SJSA1 (cell line): ENCODE results near the gene GLI1. TPM values are rescaled to one million over a fixed set of nuclear protein-coding genes. Genes with fewer than 3 reads are reported as not detected.
"Not testable (repeated sequence)": the region's sequence is repeated elsewhere in the genome, so short reads cannot be mapped to it uniquely, and the experiment has no call there.

Experiments
- DNase-seq, 2 experiments: peaks; one replicate each; pipeline ENCODE4 v3.0.0-alpha.2; 2015 to 2020; ENCODE audit warnings: low spot score in 2 of 2, low read depth in 1 of 2
- H3K27ac ChIP-seq: fragments of 250-450 bp; sonication (Bioruptor Pico); 2 replicates; pipeline ENCODE4 v1.5.1; 2020; ENCODE audit warnings: mild to moderate bottlenecking, moderate library complexity
- H3K27me3 ChIP-seq: fragments of 250-450 bp; sonication (Bioruptor Pico); replicated peaks from 2 replicates; pipeline ENCODE4 v1.5.1; 2020; ENCODE audit warnings: mild to moderate bottlenecking, moderate library complexity
- H3K36me3 ChIP-seq: fragments of 250-450 bp; sonication (Bioruptor Pico); 2 replicates; pipeline ENCODE4 v1.5.1; 2020; ENCODE audit warnings: mild to moderate bottlenecking
- H3K4me1 ChIP-seq: fragments of 250-450 bp; sonication (Bioruptor Pico); replicated peaks from 2 replicates; pipeline ENCODE4 v1.6.1; 2021; ENCODE audit warnings: mild to moderate bottlenecking
- H3K4me3 ChIP-seq: fragments of 250-450 bp; sonication (Bioruptor Pico); 2 replicates; pipeline ENCODE4 v1.5.1; 2020; ENCODE audit warnings: mild to moderate bottlenecking
- H3K9me3 ChIP-seq: fragments of 250-450 bp; sonication (Bioruptor Pico); replicated peaks from 2 replicates; pipeline ENCODE4 v1.5.1; 2020; ENCODE audit warnings: mild to moderate bottlenecking
- total RNA-seq: library from RNA; depleted of rRNA; stranded (reverse); fragments of >200 nt; shearing (Covaris generic); gene quantifications from 2 replicates; pipeline ENCODE4 v1.2.3, GENCODE V29; 2014

Gene GLI1
- total RNA-seq, 1 experiment from 2014 or later = 323 TPM

DNA sequence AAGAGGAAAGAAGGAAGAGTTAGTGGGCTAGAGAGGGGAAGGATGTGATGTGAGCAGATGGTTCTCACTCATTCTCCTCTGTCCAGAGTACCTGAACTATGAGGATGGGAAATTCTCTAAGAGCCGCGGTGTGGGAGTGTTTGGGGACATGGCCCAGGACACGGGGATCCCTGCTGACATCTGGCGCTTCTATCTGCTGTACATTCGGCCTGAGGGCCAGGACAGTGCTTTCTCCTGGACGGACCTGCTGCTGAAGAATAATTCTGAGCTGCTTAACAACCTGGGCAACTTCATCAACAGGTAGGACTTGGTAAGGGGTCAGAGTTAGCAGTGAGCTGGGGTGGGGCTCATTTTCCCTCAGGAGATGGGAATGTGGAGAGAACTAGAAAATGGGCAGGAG is 53.1 kb downstream of the GLI1 start:
- Histone ChIP-seq H3K4me1 (peaks cover 8% of the 10 kb centered on the region), H3K27ac (no peak overlapping the region), H3K27me3 (no peaks in the 10 kb centered on the region), H3K9me3 (no peaks in the 10 kb centered on the region), H3K36me3 (peaks cover 99% of the 10 kb centered on the region), H3K4me3 (no peak overlapping the region)
- DNase-seq = peak; percentile 76 to 94

DNA sequence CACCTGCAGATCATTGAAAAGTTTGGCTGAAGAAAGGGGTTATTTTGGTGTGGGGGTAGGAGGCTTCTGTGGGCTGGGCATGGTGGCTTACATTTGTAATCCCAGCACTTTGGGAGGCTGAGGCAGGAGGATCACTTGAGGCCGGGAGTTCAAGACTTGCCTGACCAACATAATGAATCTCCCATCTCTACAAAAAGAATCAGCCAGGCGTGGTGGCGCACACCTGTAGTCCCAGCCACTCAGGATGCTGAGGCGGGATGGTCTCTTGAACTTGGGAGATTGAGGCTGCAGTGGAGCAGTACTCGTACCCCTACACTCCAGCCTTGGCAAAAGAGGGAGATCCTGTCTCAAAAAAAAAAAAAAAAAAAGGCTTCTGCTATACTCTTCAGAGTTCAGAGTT is 53.7 kb downstream of the GLI1 start:
- Histone ChIP-seq H3K27me3 (no peaks in the 10 kb centered on the region), H3K9me3 (no peaks in the 10 kb centered on the region), H3K36me3 (peaks cover 100% of the 10 kb centered on the region), H3K4me3 (no peak overlapping the region), H3K4me1 (peaks cover 14% of the 10 kb centered on the region), H3K27ac (no peak overlapping the region)
- DNase-seq = peak; percentile 77 to 91

DNA sequence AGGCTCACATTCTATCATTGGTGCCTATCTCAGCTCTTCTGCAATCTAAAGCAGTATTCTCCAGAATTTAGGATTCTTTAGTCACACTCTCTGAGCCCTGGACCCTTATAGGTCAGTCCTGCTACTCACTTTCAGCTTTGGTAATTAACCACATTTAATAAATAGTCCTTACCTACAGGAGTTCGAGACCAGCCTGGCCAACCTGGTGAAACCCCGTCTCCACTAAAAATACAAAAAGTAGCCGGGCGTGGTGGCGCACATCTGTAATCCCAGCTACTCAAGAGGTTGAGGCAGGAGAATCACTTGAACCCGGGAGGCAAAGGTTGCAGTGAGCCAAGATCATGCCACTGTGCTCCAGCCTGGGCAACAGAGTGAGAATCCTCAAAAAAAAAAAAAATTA is 54.1 kb downstream of the GLI1 start:
- Histone ChIP-seq H3K36me3 (peaks cover 100% of the 10 kb centered on the region), H3K4me1 (peaks cover 18% of the 10 kb centered on the region)
- peak; percentile 78 to 89 for DNase-seq
- not testable (repeated sequence) for H3K4me3 ChIP-seq, H3K9me3 ChIP-seq, H3K27me3 ChIP-seq, H3K27ac ChIP-seq

- DNase-seq = peak; percentile 78 to 93
- not testable (repeated sequence) for H3K27me3 ChIP-seq, H3K27ac ChIP-seq, H3K4me3 ChIP-seq, H3K9me3 ChIP-seq
- H3K4me1 ChIP-seq = peaks cover 24% of the 10 kb centered on the region
- peaks cover 100% of the 10 kb centered on the region for H3K36me3 ChIP-seq
Observed at GRCh38 chr12:57514246-57514645, 54.7 kb downstream of the GLI1 start.

DNA sequence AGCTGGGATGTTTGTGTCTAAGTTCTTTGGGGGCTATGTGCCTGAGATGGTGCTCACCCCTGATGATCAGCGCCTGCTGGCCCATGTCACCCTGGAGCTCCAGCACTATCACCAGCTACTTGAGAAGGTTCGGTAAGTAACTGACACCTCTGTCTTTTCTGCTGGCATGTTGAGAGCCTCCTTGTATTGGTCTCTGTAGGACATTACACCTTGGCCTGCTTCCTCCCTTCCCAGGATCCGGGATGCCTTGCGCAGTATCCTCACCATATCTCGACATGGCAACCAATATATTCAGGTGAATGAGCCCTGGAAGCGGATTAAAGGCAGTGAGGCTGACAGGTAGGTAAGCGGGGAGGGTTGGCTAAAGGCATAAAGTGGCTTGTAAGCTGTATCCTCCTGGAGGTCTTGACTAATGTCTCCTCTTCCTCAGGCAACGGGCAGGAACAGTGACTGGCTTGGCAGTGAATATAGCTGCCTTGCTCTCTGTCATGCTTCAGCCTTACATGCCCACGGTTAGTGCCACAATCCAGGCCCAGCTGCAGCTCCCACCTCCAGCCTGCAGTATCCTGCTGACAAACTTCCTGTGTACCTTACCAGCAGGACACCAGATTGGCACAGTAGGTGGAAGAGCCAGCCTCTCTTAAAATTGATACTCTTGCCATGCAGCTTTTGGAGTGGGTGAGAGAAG is 55.3 kb downstream of the GLI1 start:
- no peak overlapping the region for H3K27ac ChIP-seq
- peaks cover 100% of the 10 kb centered on the region for H3K36me3 ChIP-seq
- no peaks in the 10 kb centered on the region for H3K27me3 ChIP-seq
- H3K9me3 ChIP-seq = no peaks in the 10 kb centered on the region
- no peak overlapping the region for H3K4me3 ChIP-seq
- peak in 1 of 2 experiments; percentile 93 for DNase-seq
- H3K4me1 ChIP-seq = peaks cover 29% of the 10 kb centered on the region

- H3K27ac ChIP-seq = no peak overlapping the region
- H3K27me3 ChIP-seq = no peaks in the 10 kb centered on the region
- H3K36me3 ChIP-seq = peaks cover 98% of the 10 kb centered on the region
- DNase-seq = no peak
- H3K4me1 ChIP-seq = peaks cover 29% of the 10 kb centered on the region
- H3K4me3 ChIP-seq = no peak overlapping the region
- no peaks in the 10 kb centered on the region for H3K9me3 ChIP-seq
Observed at GRCh38 chr12:57515408-57515933, 55.9 kb downstream of the GLI1 start.

GRCh38 chr12:57515934-57516541 is 56.5 kb downstream of the GLI1 start:
- no peak overlapping the region for H3K27ac ChIP-seq
- peak in 1 of 2 experiments; percentile 92 for DNase-seq
- no peaks in the 10 kb centered on the region for H3K27me3 ChIP-seq
- peaks cover 33% of the 10 kb centered on the region for H3K4me1 ChIP-seq
- peaks cover 93% of the 10 kb centered on the region for H3K36me3 ChIP-seq
- H3K9me3 ChIP-seq = no peaks in the 10 kb centered on the region
- no peak overlapping the region for H3K4me3 ChIP-seq

DNA sequence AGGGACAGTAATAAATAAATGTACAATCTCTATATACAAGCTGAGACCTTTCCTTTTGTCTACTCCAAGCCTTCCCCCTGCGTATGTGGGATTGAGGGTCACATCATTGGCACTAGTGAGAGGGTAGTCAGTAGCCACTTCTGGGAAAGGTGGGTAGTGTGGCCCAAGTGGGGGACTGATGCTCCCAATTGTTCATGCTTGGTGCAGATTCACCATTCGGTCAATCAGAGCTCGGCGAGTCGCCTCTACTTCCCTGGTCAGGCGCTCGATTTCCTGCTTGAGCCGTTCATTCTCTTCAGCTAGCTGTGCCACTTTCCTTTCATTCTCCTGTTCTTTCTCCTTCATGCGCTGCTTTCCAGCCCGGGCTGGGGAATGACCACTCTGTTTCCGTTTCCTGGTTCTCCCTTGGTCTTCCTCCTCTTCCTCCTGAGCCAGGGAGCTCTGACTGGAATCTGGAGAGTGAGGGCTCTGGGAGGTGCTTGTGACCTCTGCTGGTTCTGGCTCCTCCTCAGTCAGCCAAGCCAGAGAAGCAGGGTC is 57.1 kb downstream of the GLI1 start:
- DNase-seq = peak in 1 of 2 experiments; percentile 95
- no peaks in the 10 kb centered on the region for H3K27me3 ChIP-seq
- H3K36me3 ChIP-seq = peaks cover 86% of the 10 kb centered on the region
- H3K27ac ChIP-seq = no peak overlapping the region
- H3K4me3 ChIP-seq = no peak overlapping the region
- no peaks in the 10 kb centered on the region for H3K9me3 ChIP-seq
- H3K4me1 ChIP-seq = peaks cover 39% of the 10 kb centered on the region

DNA sequence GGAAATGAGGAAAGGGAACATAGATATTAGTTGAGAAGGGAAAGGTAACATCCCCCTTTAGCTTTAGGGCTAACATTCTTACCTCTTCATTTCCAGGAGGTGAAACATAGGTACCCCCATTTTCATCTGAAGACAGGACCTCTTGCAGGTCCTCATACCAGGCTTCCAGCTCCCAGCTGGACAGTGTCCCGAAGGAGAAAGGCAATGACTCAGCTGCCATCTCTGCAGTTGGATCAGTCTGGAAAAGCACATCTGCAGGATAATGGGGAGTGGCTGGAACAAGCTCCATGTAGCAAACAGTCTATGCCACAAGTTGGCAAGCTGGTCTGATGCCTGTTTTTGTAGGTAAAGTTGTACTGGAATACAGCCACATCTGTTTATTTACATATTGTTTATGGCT is 57.6 kb downstream of the GLI1 start:
- no peak overlapping the region for H3K27ac ChIP-seq
- no peak overlapping the region for H3K4me3 ChIP-seq
- H3K9me3 ChIP-seq = no peaks in the 10 kb centered on the region
- H3K4me1 ChIP-seq = peaks cover 44% of the 10 kb centered on the region
- peak in 1 of 2 experiments; percentile 98 for DNase-seq
- no peaks in the 10 kb centered on the region for H3K27me3 ChIP-seq
- peaks cover 81% of the 10 kb centered on the region for H3K36me3 ChIP-seq

GRCh38 chr12:57517718-57518117 is 58.1 kb downstream of the GLI1 start:
- Histone ChIP-seq H3K4me1 (peaks cover 47% of the 10 kb centered on the region), H3K27ac (peak overlapping the region; percentile 0), H3K36me3 (peaks cover 76% of the 10 kb centered on the region)
- peak; percentile 79 to 89 for DNase-seq
- not testable (repeated sequence) for H3K27me3 ChIP-seq, H3K9me3 ChIP-seq, H3K4me3 ChIP-seq

DNA sequence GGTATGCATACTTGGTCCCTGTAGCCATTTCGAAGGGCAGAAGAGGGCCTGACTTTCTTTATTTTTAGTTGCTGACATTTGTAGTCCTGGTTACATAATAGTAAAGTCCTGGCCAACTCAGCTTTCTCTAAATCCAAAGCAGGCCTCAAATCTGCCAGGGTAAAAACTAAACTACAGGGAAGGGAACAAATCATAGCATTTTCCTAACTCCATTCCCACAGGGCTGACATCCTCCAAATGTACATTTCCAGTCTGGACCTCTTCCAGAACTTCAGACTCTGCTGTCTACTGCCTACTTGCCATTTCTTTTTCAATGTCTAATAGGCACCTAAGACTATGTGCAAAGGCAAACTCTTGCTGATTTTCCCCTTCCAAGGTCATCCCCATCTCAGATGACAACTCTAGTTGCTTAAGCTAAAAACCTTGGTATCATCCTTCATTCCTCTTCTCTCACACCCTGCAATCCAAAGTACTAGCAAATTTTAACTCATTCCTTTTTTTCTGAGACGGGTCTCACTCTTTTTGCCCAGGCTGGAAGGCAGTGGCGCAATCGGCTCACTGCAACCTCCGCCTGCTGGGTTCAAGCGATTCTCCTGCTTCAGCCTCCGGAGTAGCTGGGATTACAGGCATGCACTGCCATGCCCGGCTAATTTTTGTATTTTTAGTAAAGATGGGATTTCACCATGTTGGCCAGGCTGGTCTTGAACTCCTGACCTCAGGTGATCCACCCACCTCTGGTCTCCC is 58.8 kb downstream of the GLI1 start:
- peaks cover 73% of the 10 kb centered on the region for H3K36me3 ChIP-seq
- no peaks in the 10 kb centered on the region for H3K9me3 ChIP-seq
- peak overlapping the region; percentile 0 for H3K27ac ChIP-seq
- peak; percentile 77 to 82 for DNase-seq
- peak overlapping the region; percentile 60 for H3K4me3 ChIP-seq
- H3K4me1 ChIP-seq = peaks cover 49% of the 10 kb centered on the region
- H3K27me3 ChIP-seq = no peaks in the 10 kb centered on the region

GRCh38 chr12:57518920-57519795 is 59.6 kb downstream of the GLI1 start:
- H3K4me3 ChIP-seq = peak overlapping the region; percentile 60
- H3K9me3 ChIP-seq = no peaks in the 10 kb centered on the region
- H3K27ac ChIP-seq = peak overlapping the region; percentile 76
- H3K4me1 ChIP-seq = peaks cover 58% of the 10 kb centered on the region
- no peaks in the 10 kb centered on the region for H3K27me3 ChIP-seq
- H3K36me3 ChIP-seq = peaks cover 73% of the 10 kb centered on the region
- peak in 1 of 2 experiments; percentile 86 for DNase-seq

DNA sequence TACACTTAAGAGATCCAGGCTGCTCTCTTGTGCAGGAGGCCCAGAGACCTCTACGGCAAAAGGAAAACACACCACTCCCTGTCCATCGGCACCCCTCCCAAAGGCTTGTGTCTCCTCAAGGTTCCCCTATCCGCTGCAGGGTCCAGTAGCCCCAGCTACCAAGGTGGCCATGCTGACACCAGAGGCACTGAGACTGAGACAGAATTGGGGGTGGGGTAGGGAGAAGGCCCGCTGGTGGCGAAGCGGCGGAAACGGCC is 60.1 kb downstream of the GLI1 start:
- H3K27me3 ChIP-seq = no peaks in the 10 kb centered on the region
- peaks cover 63% of the 10 kb centered on the region for H3K4me1 ChIP-seq
- peak overlapping the region; percentile 76 for H3K27ac ChIP-seq
- H3K9me3 ChIP-seq = no peaks in the 10 kb centered on the region
- no peak for DNase-seq
- peak overlapping the region; percentile 60 for H3K4me3 ChIP-seq
- H3K36me3 ChIP-seq = peaks cover 73% of the 10 kb centered on the region
